Stomach (tissue), 4 donors: ENCODE results near the gene CAMK2A.

Experiments used
- EP300 ChIP-seq: sonication (generic); formaldehyde crosslinking; IDR thresholded peaks from one replicate; pipeline ENCODE4 v1.6.1; 2017; ENCODE audit warnings: antibody characterized with exemption
- POLR2A ChIP-seq, 4 donors: fragments of 450-650 bp; IDR thresholded peaks; one replicate each; pipeline ENCODE4 v1.6.1; 2016; ENCODE audit warnings: antibody characterized with exemption in 4 of 4, control low read depth in 2 of 4, mild to moderate bottlenecking in 1 of 4, moderate library complexity in 1 of 4
- TF ChIP-seq, protein P1 (sequence below), 7 experiments: fragments of 450-650 bp in 4 of 7; fragments of 200-600 bp in 3 of 7; sonication (generic) in 3 of 7; IDR thresholded peaks; one replicate each; pipeline ENCODE4 v1.5.1; 2016 to 2019; ENCODE audit warnings: antibody characterized with exemption in 7 of 7, control low read depth in 2 of 7, mild to moderate bottlenecking in 1 of 7

DNA sequence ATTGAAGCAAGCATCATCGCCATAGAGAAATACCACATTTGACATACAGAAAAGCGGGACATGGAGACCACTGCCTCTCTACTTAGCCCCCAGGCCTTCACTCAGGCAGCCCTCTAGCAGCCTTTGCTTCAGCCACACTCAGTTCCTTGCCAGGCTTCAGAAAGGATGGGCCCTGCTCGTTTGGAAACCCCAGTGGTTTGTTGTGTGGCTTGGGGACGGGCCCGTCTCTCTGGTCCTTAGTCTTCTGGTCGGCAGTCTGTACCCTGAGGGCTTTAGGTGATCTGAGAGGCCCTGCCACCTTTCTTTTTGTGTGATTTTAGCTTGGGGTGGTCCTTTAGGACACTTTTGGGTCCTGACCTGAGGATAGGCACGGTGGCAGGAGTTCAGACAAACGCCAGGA, 34.2 kb upstream of the CAMK2A start:
- TF ChIP-seq, protein P1, sequence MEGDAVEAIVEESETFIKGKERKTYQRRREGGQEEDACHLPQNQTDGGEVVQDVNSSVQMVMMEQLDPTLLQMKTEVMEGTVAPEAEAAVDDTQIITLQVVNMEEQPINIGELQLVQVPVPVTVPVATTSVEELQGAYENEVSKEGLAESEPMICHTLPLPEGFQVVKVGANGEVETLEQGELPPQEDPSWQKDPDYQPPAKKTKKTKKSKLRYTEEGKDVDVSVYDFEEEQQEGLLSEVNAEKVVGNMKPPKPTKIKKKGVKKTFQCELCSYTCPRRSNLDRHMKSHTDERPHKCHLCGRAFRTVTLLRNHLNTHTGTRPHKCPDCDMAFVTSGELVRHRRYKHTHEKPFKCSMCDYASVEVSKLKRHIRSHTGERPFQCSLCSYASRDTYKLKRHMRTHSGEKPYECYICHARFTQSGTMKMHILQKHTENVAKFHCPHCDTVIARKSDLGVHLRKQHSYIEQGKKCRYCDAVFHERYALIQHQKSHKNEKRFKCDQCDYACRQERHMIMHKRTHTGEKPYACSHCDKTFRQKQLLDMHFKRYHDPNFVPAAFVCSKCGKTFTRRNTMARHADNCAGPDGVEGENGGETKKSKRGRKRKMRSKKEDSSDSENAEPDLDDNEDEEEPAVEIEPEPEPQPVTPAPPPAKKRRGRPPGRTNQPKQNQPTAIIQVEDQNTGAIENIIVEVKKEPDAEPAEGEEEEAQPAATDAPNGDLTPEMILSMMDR (IDR thresholded peaks at IDR 0.05): no peak
- no peak for TF ChIP-seq POLR2A (IDR thresholded peaks at IDR 0.05)
- TF ChIP-seq EP300: no peak
